PFSK-1 (cell line): ENCODE data around the gene GLRX5.

Experiments
- POLR2AphosphoS5 ChIP-seq: IDR thresholded peaks from 2 replicates; pipeline ENCODE4 v1.6.1; 2012; ENCODE audit warnings: low read depth, mild to moderate bottlenecking, control low read depth, low read length, moderate library complexity
- TAF1 ChIP-seq: IDR thresholded peaks from 2 replicates; pipeline ENCODE4 v1.6.1; 2012; ENCODE audit warnings: low read length, control low read depth, borderline replicate concordance; ENCODE audit not compliant: insufficient read depth

- TF ChIP-seq POLR2AphosphoS5 (no peak), TAF1 (no peak)
Measured at GRCh38 chr14:95577067-95577800, 42.4 kb downstream of the GLRX5 start.
